HG03097 (cell line): ENCODE results near the gene SLC9A7.

ENCODE experiments used
- ATAC-seq: cut with Tn5 transposase; IDR thresholded peaks from one replicate; pipeline ENCODE4 v1.9.1; 2021; ENCODE audit not compliant: unreplicated experiment, low FRiP score

SLC9A7 gene

GRCh38 chrX:46577221-46578005, 181.5 kb downstream of the SLC9A7 start:
- no peak for ATAC-seq

DNA sequence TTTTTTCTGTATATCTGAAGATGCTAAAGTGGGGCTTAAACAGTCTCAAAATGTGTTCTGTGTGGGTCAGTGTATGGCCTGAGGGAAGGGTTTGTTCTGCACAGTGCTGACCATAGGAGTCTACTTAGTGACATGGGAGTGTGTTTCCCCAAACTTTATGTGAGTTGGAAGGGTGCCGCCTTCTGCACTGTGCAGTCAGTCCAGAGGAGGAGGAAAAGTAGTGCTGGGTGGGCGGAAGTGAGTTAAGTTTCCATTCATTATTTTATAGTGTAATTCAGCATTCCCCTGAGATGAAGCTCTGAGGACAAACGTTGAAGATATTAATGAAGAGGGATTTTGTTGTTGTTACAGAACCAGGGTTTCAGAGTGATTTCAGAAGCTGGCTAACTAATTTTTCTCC, 182.5 kb downstream of the SLC9A7 start:
- ATAC-seq: no peak

- ATAC-seq: no peak
Measured at GRCh38 chrX:46575991-46576392, 182.9 kb downstream of the SLC9A7 start.

DNA sequence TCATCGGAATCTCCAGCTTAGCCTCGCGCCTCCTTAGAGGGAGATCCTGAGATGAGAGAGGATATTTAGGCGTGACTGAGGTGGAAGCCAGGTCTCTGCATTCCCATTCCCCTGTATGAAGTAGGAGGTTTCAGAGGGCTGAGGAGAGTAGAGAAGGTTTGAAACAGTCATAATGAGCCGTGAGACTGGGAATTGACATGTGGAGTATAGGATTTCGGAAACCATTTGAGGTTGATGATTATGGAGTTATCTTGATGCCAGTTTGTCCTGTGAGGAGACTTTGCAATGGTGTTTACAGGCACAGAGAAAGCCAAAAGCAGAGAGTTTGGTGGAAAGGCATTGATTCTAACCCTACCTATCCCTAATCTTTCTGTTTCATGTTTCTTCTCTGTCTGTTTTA, 183.3 kb downstream of the SLC9A7 start:
- ATAC-seq: no peak

GRCh38 chrX:46574774-46575381, 184.0 kb downstream of the SLC9A7 start:
- ATAC-seq: no peak

DNA sequence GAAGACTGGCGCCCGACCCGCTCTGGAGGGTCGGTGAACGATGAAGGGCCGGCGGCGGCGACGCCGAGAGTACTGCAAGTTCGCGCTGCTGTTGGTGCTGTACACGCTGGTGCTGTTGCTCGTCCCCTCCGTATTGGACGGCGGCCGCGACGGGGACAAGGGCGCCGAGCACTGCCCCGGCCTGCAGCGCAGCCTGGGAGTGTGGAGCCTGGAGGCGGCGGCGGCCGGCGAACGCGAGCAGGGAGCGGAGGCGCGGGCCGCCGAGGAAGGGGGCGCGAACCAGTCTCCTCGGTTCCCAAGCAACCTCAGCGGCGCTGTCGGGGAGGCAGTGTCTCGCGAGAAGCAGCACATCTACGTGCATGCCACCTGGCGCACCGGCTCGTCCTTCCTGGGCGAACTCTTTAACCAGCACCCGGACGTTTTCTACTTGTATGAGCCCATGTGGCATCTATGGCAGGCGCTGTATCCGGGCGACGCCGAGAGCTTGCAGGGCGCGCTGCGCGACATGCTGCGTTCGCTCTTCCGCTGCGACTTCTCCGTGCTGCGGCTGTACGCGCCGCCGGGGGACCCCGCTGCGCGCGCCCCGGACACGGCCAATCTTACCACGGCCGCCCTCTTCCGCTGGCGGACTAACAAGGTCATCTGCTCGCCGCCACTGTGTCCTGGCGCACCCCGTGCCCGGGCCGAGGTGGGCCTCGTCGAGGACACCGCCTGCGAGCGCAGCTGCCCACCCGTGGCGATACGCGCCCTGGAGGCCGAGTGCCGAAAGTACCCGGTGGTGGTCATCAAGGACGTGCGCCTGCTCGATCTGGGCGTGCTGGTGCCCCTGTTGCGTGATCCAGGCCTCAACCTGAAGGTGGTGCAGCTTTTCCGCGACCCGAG, 184.8 kb downstream of the SLC9A7 start:
- ATAC-seq: peak; percentile 19

- peak; percentile 33 for ATAC-seq
Measured at GRCh38 chrX:46573331-46573891, 185.5 kb downstream of the SLC9A7 start, which contains the start of gene CHST7. Gene CHST7, plus strand, starts transcription at chrX:46573765. Its CDS starts 167 bp downstream, at chrX:46573932.

- ATAC-seq: peak; percentile 37
Measured at GRCh38 chrX:46572340-46572936, 186.5 kb downstream of the SLC9A7 start.

DNA sequence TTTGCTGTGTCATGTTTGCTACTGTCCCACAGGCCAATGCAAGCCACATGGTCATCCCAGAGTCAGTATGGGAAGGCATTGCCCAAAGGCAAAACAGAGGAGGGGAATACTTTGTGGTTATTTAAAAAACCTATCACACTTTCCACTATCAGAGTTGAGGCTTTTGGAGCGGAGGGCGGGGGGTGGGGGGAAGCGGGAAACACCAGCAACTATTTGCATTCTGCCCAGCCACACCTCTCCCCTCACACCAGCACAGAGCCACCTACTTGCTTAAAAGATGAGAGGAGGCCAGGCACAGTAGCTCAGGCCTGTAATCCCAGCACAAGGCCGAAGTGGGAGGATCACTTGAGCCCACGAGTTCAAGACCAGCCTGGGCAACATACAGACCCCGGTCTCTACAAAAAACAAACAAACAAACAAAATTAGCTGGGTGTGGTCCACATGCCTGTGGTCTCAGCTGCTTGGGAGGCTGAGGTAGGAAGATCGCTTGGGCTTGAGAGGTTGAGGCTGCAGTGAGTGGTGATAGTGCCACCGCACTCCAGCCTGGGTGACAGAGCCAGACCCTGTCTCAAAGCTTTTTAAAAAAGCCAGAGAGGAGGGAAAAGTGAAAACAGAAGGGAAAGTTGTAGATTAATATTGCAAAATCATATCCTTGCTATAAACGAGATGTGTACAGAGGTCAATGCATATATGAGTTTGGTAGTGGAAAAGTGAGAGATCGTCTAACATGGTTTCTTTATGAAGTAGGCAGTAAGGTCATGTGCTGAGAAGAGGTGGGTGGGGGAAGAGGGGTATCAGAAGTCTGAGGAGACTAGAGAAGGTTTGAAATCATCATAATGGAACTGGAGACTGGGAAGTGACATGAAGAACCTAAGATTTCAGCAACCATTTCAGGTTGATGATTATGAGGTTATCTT, 187.2 kb downstream of the SLC9A7 start:
- ATAC-seq: no peak

DNA sequence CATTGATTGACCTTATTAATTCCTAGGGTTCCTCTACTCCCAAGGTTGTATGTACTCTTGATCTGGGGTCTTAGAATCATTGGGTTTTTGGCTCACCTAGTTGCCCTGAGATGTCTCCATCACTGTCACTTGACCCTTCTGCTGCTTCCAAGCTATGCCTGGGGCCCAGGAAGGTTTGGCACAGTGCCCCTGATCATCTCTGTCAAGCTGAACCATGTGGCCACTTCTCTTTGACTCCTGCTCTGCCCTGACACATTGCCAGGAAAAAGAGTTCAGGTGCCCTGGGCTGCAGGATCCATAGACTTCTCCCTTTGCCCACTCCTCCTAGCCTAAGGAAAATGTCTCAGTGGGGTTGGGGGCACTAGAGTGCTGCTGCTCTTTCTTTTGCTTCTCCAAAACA, 189.3 kb downstream of the SLC9A7 start:
- no peak for ATAC-seq

DNA sequence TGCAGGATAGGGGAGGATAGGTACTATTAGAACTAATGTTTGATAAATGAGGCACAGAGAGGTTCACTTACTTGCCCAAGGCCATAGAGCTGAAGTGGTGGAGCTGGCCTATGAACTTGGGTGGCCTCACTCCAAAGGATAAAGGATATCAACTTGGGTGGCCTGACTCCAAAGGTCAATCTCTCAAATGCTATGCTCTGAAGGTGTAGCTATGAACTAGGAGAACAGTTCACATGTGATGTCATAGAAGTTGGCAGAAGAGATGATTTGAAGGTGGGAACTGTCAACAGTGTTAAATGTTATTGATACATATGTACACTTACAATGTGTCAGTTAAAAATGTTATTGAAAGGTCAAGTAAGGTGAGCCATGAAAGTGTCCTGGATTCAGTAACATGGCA, 191.5 kb downstream of the SLC9A7 start:
- ATAC-seq: no peak

GRCh38 chrX:46561824-46562657, 196.9 kb downstream of the SLC9A7 start:
- ATAC-seq: peak; percentile 94

GRCh38 chrX:46559062-46559461, 199.9 kb downstream of the SLC9A7 start:
- no peak for ATAC-seq

DNA sequence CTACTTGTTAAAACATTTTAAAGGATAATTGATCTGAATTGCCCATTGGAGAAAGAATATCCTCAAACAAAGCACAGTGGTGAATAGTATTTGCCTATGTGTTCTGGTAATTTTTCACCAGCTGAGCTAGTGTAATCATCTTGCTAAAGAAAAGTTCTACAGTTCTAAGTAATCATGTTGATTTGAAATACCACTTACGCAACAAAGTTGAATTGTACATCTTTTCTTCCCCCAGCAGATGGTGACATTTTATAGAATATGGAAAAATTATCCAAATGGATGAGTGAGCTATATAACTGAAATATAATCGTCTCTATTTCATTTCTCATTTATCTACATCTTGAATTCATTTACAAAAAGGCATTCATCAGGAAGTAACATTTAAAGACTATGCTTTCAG, 204.0 kb downstream of the SLC9A7 start:
- ATAC-seq: no peak

- ATAC-seq: no peak
Measured at GRCh38 chrX:46553935-46554334, 205.0 kb downstream of the SLC9A7 start.

DNA sequence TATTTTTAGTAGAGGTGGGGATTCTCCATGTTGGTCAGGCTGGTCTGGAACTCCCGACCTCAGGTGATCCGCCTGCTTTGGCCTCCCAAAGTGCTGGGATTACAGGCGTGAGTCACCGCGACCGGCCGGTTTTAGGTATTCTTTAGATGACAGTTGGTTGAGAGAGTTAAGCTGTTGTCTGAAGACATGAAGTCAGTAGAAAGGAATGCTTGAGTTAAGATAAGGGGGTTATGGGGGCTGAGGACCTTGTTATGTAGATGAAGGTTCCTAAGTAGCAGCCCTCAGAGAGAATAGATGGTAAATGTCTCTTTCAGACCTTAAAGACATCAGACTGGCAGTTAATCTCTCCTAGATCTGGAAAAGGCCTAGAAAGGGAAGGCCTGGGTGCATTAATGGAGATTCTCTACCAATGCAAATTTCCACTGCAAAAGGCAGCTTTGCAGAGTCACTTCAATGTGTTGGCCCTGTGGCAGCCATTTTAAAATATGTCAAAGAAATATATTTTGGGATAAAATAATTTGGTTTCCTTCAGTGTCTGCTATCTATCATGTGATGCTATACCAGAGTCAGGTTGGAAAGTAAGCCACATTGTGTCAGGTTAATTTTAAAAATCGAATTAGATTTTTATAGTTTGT, 207.3 kb downstream of the SLC9A7 start:
- no peak for ATAC-seq

- ATAC-seq: no peak
Measured at GRCh38 chrX:46549914-46550313, 209.0 kb downstream of the SLC9A7 start.
